Activated B cell treated with CpG ODN at 0.5 μM for 24 hours (primary cell): Measurements from ENCODE around the gene DAG1. TPM values are rescaled to one million over a fixed set of nuclear protein-coding genes. Genes with fewer than 3 reads are reported as not detected.

Source experiments
- ATAC-seq: fragments of 200-7000 bp; cut with Tn5 transposase; one replicate; pipeline ENCODE4 v1.10.0; 2021; ENCODE audit warnings: low read depth, mild to moderate bottlenecking, moderate library complexity
- CTCF ChIA-PET: fragments of 350-600 bp; sonication (Branson Sonifier 250); formaldehyde crosslinking; loops from one replicate; lab custom pipeline; 2021; ENCODE audit warnings: antibody characterized with exemption; lab: Charles Lee
- POLR2A ChIA-PET: fragments of 350-600 bp; sonication (Branson Sonifier 250); formaldehyde crosslinking; loops from one replicate; lab custom pipeline; 2021; ENCODE audit warnings: antibody characterized with exemption; lab: Charles Lee
- DNase-seq: peaks from one replicate; pipeline ENCODE4 v3.0.0; 2022
- H3K27ac Mint-ChIP-seq: one replicate; pipeline ENCODE4 v1.8.0; 2020; ENCODE audit warnings: mixed read lengths
- H3K27me3 Mint-ChIP-seq: one replicate; pipeline ENCODE4 v1.8.0; 2021; ENCODE audit warnings: mixed read lengths
- H3K36me3 Mint-ChIP-seq: one replicate; pipeline ENCODE4 v1.8.0; 2021; ENCODE audit warnings: low read depth, mixed read lengths
- H3K4me1 Mint-ChIP-seq: one replicate; pipeline ENCODE4 v1.8.0; 2021; ENCODE audit warnings: mixed read lengths
- H3K4me3 Mint-ChIP-seq: one replicate; pipeline ENCODE4 v1.8.0; 2020; ENCODE audit warnings: mild to moderate bottlenecking, mixed read lengths
- H3K9me3 Mint-ChIP-seq: one replicate; pipeline ENCODE4 v1.8.0; 2020; ENCODE audit warnings: mixed read lengths
- CTCF ChIP-seq: fragments of 200-600 bp; IDR thresholded peaks from one replicate; pipeline ENCODE4 v1.8.0; 2022; ENCODE audit warnings: antibody characterized with exemption, mild to moderate bottlenecking
- intact Hi-C: fragments of 100-400 bp; cut with micrococcal nuclease; formaldehyde crosslinking; loops from one replicate; pipeline ENCODE4 v1.15.1; 2024
- total RNA-seq: library from RNA; stranded (reverse); gene quantifications from 2 replicates; pipeline ENCODE4 v1.2.3, GENCODE V29; 2022

DAG1 gene
- total RNA-seq, 1 donor from 2014 or later, result 19.7 TPM

GRCh38 chr3:49519916-49520385 is 49.9 kb downstream of the DAG1 start:
- H3K27ac Mint-ChIP-seq, result no peak overlapping the region
- no peaks in the 10 kb centered on the region for H3K9me3 Mint-ChIP-seq
- ATAC-seq (no peak), DNase-seq (no peak)
- H3K4me3 Mint-ChIP-seq, result no peak overlapping the region
- no peaks in the 10 kb centered on the region for H3K27me3 Mint-ChIP-seq
- POLR2A ChIA-PET, result no interaction called here
- H3K36me3 Mint-ChIP-seq, result peaks cover 46% of the 10 kb centered on the region
- TF ChIP-seq CTCF, result no peak
- intact Hi-C loops, result no loop called here
- H3K4me1 Mint-ChIP-seq, result peaks cover 10% of the 10 kb centered on the region
- CTCF ChIA-PET, result no interaction called here

- H3K9me3 Mint-ChIP-seq, result no peaks in the 10 kb centered on the region
- DNase-seq (no peak), ATAC-seq (no peak)
- peaks cover 27% of the 10 kb centered on the region for H3K36me3 Mint-ChIP-seq
- no peak overlapping the region for H3K4me3 Mint-ChIP-seq
- ChIA-PET CTCF (no interaction called here), POLR2A (interaction anchor here (0.5 kb wide), 1 partner anchor 823 kb away, joined by 8 read pairs; no protein-coding TSS in a partner anchor)
- no peak overlapping the region for H3K27ac Mint-ChIP-seq
- peaks cover 10% of the 10 kb centered on the region for H3K4me1 Mint-ChIP-seq
- intact Hi-C loops, result no loop called here
- H3K27me3 Mint-ChIP-seq, result no peaks in the 10 kb centered on the region
- TF ChIP-seq CTCF, result no peak
Observed at GRCh38 chr3:49523756-49524747, 54.0 kb downstream of the DAG1 start.

GRCh38 chr3:49529567-49529966 is 59.5 kb downstream of the DAG1 start:
- Mint-ChIP-seq H3K4me3 (no peak overlapping the region), H3K27me3 (no peaks in the 10 kb centered on the region), H3K36me3 (peaks cover 48% of the 10 kb centered on the region), H3K4me1 (no peaks in the 10 kb centered on the region), H3K9me3 (no peaks in the 10 kb centered on the region), H3K27ac (no peak overlapping the region)
- ATAC-seq (no peak), DNase-seq (no peak)
- CTCF ChIA-PET, result no interaction called here
- POLR2A ChIA-PET, result no interaction called here
- intact Hi-C loops, result no loop called here
- TF ChIP-seq CTCF, result no peak

GRCh38 chr3:49530231-49530630 is 60.2 kb downstream of the DAG1 start:
- Mint-ChIP-seq H3K4me1 (no peaks in the 10 kb centered on the region), H3K4me3 (no peak overlapping the region), H3K9me3 (no peaks in the 10 kb centered on the region), H3K36me3 (peaks cover 47% of the 10 kb centered on the region), H3K27ac (no peak overlapping the region), H3K27me3 (no peaks in the 10 kb centered on the region)
- TF ChIP-seq CTCF, result no peak
- POLR2A ChIA-PET, result no interaction called here
- intact Hi-C loops, result no loop called here
- ATAC-seq, result no peak
- no peak for DNase-seq
- CTCF ChIA-PET, result no interaction called here

GRCh38 chr3:49530701-49531100 is 60.6 kb downstream of the DAG1 start:
- no peak for ATAC-seq
- ChIA-PET POLR2A (no interaction called here), CTCF (no interaction called here)
- Mint-ChIP-seq H3K4me3 (no peak overlapping the region), H3K4me1 (no peaks in the 10 kb centered on the region), H3K27ac (no peak overlapping the region), H3K9me3 (no peaks in the 10 kb centered on the region), H3K36me3 (peaks cover 46% of the 10 kb centered on the region), H3K27me3 (no peaks in the 10 kb centered on the region)
- no peak for TF ChIP-seq CTCF
- DNase-seq, result no peak
- intact Hi-C loops, result no loop called here
